ENCODE results near the gene GRWD1. TPM values are rescaled to one million over a fixed set of nuclear protein-coding genes. Genes with fewer than 3 reads are reported as not detected.
A peak's percentile ranks its signal among the peaks of the same experiment; 100 is the strongest.

GRWD1 gene
- total and polyA plus RNA-seq, 10 of the 15 experiments (the other 5 are each of a cell fraction or from before 2014, with no cell fraction given) = 1.4 to 103 (median 30.7) TPM

DNA sequence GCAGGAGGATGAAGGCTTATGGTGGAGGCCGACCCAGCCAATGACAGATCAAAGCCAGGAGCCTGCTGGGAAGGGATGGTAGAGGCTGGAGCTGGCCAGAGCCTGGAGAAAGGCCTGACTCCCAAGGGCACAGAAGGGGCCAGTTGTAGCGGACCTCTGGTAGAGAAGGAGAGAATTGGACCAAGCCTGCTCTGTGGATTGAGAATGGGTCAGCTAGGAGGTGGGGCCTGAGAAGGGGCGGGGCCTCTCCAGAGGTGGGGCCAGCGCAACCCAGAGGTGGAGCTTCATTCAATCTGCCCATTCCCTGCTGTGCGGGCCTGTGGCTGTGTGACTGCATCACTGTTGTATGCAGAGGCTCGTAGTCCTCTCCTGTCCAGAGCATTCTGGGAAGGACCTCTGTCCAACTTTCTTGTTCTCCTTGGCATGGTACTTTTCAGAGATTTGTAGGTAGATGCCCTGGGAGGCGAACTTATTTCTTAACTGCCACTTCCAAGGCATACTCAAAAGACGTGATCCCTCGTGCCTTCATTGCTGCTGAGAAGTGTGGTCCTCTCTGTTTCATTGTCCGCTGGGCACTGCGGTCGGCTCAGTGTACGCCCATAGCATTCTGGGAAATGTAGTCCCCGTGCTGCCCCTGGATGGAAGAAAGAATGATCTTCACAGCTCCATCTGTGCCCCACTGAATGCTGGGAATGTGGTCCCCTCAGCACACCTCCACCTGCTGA, 45.6 kb upstream of the GRWD1 start:
- Histone ChIP-seq H3K4me1 (ENCODE audit: control insufficient read depth, insufficient read depth, low read length) (peaks cover 11% of the 10 kb centered on the region), H3K9me3 (replicated peaks; ENCODE audit: control insufficient read depth, insufficient read depth, low read length) (no peaks in the 10 kb centered on the region), H3K36me3 (ENCODE audit: control insufficient read depth in 2 of 2, insufficient read depth in 2 of 2, low read length in 1 of 2) (no peaks in the 10 kb centered on the region), H3K27ac (ENCODE audit: control insufficient read depth, insufficient read depth) (no peak overlapping the region), H3K27me3 (replicated peaks in 1 of 2; ENCODE audit: control insufficient read depth in 2 of 2, insufficient read depth in 2 of 2, low read length in 1 of 2) (peaks cover 3 to 5% of the 10 kb centered on the region in 2 experiments; a peak in 3 of 4 replicates), H3K9ac (ENCODE audit: control insufficient read depth, insufficient read depth, low read length) (no peak overlapping the region), H3K4me2 (ENCODE audit: control insufficient read depth, insufficient read depth) (no peak overlapping the region; the same call in 1 of the 2 replicates), H2AFZ (ENCODE audit: control insufficient read depth, low read depth, low read length) (peak overlapping the region; percentile 28; the same call in 1 of the 2 replicates), H4K20me1 (ENCODE audit: control insufficient read depth, insufficient read depth) (no peaks in the 10 kb centered on the region), H3K4me3 (no peak overlapping the region), H3K79me2 (ENCODE audit: control insufficient read depth, insufficient read depth, low read length) (no peaks in the 10 kb centered on the region)
- RAD21 ChIA-PET (ENCODE audit: unreplicated experiment) = no interaction called here
- WGBS (ENCODE audit: insufficient coverage, insufficient replicate concordance, low lambda C conversion rate, missing lambda C conversion rate) = 39% methylated on average over 14 of the region's 14 CpGs
- ATAC-seq (peak; percentile 48), FAIRE-seq (no peak), DNase-seq (ENCODE audit: low read depth, low spot score) (no peak)
- BruUV-seq (replicated peaks) = no TSS peak
- SMC1A ChIA-PET (ENCODE audit: uncharacterized antibody, unreplicated experiment) = no interaction called here
- intact Hi-C loops (cut with micrococcal nuclease; ENCODE audit: unreplicated experiment) (no loop called here), in situ Hi-C loops (cut with MboI) (no loop called here)
- TF ChIP-seq, protein P1, sequence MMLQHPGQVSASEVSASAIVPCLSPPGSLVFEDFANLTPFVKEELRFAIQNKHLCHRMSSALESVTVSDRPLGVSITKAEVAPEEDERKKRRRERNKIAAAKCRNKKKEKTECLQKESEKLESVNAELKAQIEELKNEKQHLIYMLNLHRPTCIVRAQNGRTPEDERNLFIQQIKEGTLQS (IDR thresholded peaks at IDR 0.05; ENCODE audit: borderline replicate concordance, extremely low read depth, low read depth, low read length) = no peak
- TF ChIP-seq YY1 (IDR thresholded peaks at IDR 0.05; ENCODE audit: low read depth, low read length) (no peak), CBFB (IDR thresholded peaks at IDR 0.05; ENCODE audit: low read depth) (no peak), RUNX3 (IDR thresholded peaks at IDR 0.05; ENCODE audit: low read length) (peak; percentile 58), RAD51 (IDR thresholded peaks at IDR 0.05) (no peak), ESRRA (IDR thresholded peaks at IDR 0.05; ENCODE audit: low read length) (no peak), SIX5 (IDR thresholded peaks at IDR 0.05; ENCODE audit: low read depth, low read length, severe bottlenecking) (peak; percentile 61)
- POLR2A ChIA-PET = interaction anchor here (0.8 to 1.3 kb wide), 2 partner anchors 9 to 37 kb away, joined by 3 read pairs; partner anchors contain the start of gene KDELR1
- CTCF ChIA-PET = interaction anchor here (0.6 to 2.7 kb wide), 2 partner anchors 9 to 201 kb away, joined by 3 to 17 read pairs; partner anchors contain the start of gene KDELR1

Data from GM12878 (cell line).